Naive thymus-derived CD4-positive, alpha-beta T cell (primary cell): ENCODE results near the gene PPP2R5A. TPM values are rescaled to one million over a fixed set of nuclear protein-coding genes. Genes with fewer than 3 reads are reported as not detected.

Experiments used
- ATAC-seq: fragments of 150-1000 bp; cut with Tn5 transposase; 2 replicates; pipeline ENCODE4 v1.10.0; 2021; ENCODE audit warnings: mild to moderate bottlenecking, moderate library complexity
- CTCF ChIA-PET: fragments of 350-600 bp; sonication (Branson Sonifier 250); formaldehyde crosslinking; loops from one replicate; lab custom pipeline; 2021; ENCODE audit warnings: antibody characterized with exemption; lab: Charles Lee
- POLR2A ChIA-PET: fragments of 350-600 bp; sonication (Branson Sonifier 250); formaldehyde crosslinking; loops from one replicate; lab custom pipeline; 2021; ENCODE audit warnings: antibody characterized with exemption, inconsistent platforms; lab: Charles Lee
- DNase-seq, 9 donors: peaks; one replicate each; pipeline versions ENCODE4 v3.0.0 to v3.0.0-alpha.2; 2020 to 2022; ENCODE audit warnings: mixed read lengths in 1 of 9
- H3K27ac ChIP-seq: one replicate; pipeline ENCODE4 v1.7.0; 2013; ENCODE audit warnings: mild to moderate bottlenecking, low read depth, low read length, moderate library complexity
- H3K27me3 ChIP-seq, 2 donors: one replicate each; pipeline ENCODE4 v1.7.0; 2013; ENCODE audit warnings: low read length in 2 of 2, mild to moderate bottlenecking in 2 of 2, moderate library complexity in 2 of 2; ENCODE audit not compliant: control insufficient read depth in 2 of 2, insufficient read depth in 2 of 2
- H3K36me3 ChIP-seq, 3 experiments: 1 replicate in 2 of 3; 2 replicates in 1 of 3; pipeline ENCODE4 v1.7.0; 2013; ENCODE audit warnings: low read length in 3 of 3, mild to moderate bottlenecking in 3 of 3, moderate library complexity in 1 of 3; ENCODE audit not compliant: insufficient read depth in 3 of 3, control insufficient read depth in 2 of 3
- H3K4me1 ChIP-seq, 2 donors: one replicate each; pipeline ENCODE4 v1.7.0; 2013; ENCODE audit warnings: low read length in 2 of 2, mild to moderate bottlenecking in 2 of 2, moderate library complexity in 1 of 2; ENCODE audit not compliant: control insufficient read depth in 2 of 2, insufficient read depth in 2 of 2
- H3K4me3 ChIP-seq: 2 replicates; pipeline ENCODE4 v1.7.0; 2013; ENCODE audit warnings: mild to moderate bottlenecking, low read length
- H3K9me3 ChIP-seq, 3 experiments: 1 replicate in 2 of 3; 2 replicates in 1 of 3; pipeline ENCODE4 v1.7.0; 2013; ENCODE audit warnings: low read length in 3 of 3; ENCODE audit not compliant: control insufficient read depth in 2 of 3
- H3K27ac Mint-ChIP-seq, 9 donors: one replicate each; pipeline ENCODE4 v1.8.0; 2020 to 2022; ENCODE audit warnings: mixed read lengths in 9 of 9, mild to moderate bottlenecking in 8 of 9, moderate library complexity in 5 of 9, inconsistent platforms in 2 of 9
- H3K27me3 Mint-ChIP-seq, 5 donors: one replicate each; pipeline ENCODE4 v1.8.0; 2021 to 2022; ENCODE audit warnings: mixed read lengths in 5 of 5, mild to moderate bottlenecking in 1 of 5
- H3K36me3 Mint-ChIP-seq, 5 donors: one replicate each; pipeline ENCODE4 v1.8.0; 2020 to 2022; ENCODE audit warnings: mixed read lengths in 5 of 5, mild to moderate bottlenecking in 3 of 5, inconsistent platforms in 1 of 5
- H3K4me1 Mint-ChIP-seq, 7 donors: one replicate each; pipeline ENCODE4 v1.8.0; 2020 to 2022; ENCODE audit warnings: mixed read lengths in 7 of 7, mild to moderate bottlenecking in 3 of 7, inconsistent platforms in 1 of 7
- H3K4me3 Mint-ChIP-seq, 10 donors: one replicate each; pipeline ENCODE4 v1.8.0; 2020 to 2022; ENCODE audit warnings: mild to moderate bottlenecking in 10 of 10, mixed read lengths in 10 of 10, moderate library complexity in 6 of 10, inconsistent platforms in 2 of 10
- H3K9me3 Mint-ChIP-seq, 11 donors: one replicate each; pipeline ENCODE4 v1.8.0; 2020 to 2022; ENCODE audit warnings: mixed read lengths in 11 of 11, mild to moderate bottlenecking in 4 of 11, inconsistent platforms in 1 of 11, moderate library complexity in 1 of 11
- intact Hi-C, 2 donors: fragments of 100-400 bp; cut with micrococcal nuclease; formaldehyde crosslinking; loops; one replicate each; pipeline ENCODE4 v1.15.1; 2023
- polyA plus RNA-seq, 2 donors: library from polyadenylated mRNA; unstranded; fragments of 300-500 nt; fragmentation: Illumina TruSeq; gene quantifications; one replicate each; pipeline ENCODE4 v1.2.3, GENCODE V29; 2021
- total RNA-seq, 6 experiments: library from RNA in 5 of 6; stranded (reverse) in 5 of 6; gene quantifications; 1 replicate in 5 of 6; 2 replicates in 1 of 6; pipeline ENCODE4 v1.2.3 and lab custom pipeline; 2021 to 2026

Gene PPP2R5A
- total and polyA plus RNA-seq, 7 experiments from 2014 or later = 22.9 to 52.7 (median 47.5) TPM

GRCh38 chr1:212260557-212261355 is 24.5 kb upstream of the PPP2R5A start:
- Mint-ChIP-seq H3K4me3 (peak overlapping the region in 2 of 10 donors; percentile 5 to 12), H3K27ac (peak overlapping the region in 3 of 9 donors; percentile 2 to 65 (median 50))
- POLR2A ChIA-PET = no interaction called here

GRCh38 chr1:212261361-212261929 is 23.8 kb upstream of the PPP2R5A start:
- Histone ChIP-seq H3K4me3 (no peak overlapping the region), H3K27ac (no peak overlapping the region), H3K36me3 (no peaks in the 10 kb centered on the region), H3K9me3 (no peaks in the 10 kb centered on the region), H3K27me3 (no peaks in the 10 kb centered on the region), H3K4me1 (peaks cover 10% of the 10 kb centered on the region in 2 donors)
- intact Hi-C loops = loop anchor here in 1 of 2 donors (5.0 kb wide), 1 partner anchor 34 kb away; no protein-coding TSS in a partner anchor
- Mint-ChIP-seq H3K4me3 (no peak overlapping the region), H3K4me1 (peaks cover 20 to 47% (median 35%) of the 10 kb centered on the region in 7 donors), H3K9me3 (peaks cover 0 to 5% (median 0%) of the 10 kb centered on the region in 11 donors), H3K36me3 (peaks cover 0 to 8% (median 0%) of the 10 kb centered on the region in 5 donors), H3K27me3 (no peaks in the 10 kb centered on the region), H3K27ac (peak overlapping the region in 3 of 9 donors; percentile 2 to 65 (median 50))
- DNase-seq (no peak), ATAC-seq (no peak)
- POLR2A ChIA-PET = no interaction called here
- CTCF ChIA-PET = no interaction called here

More at GRCh38 chr1:212260557-212261355, 24.5 kb upstream of the PPP2R5A start:
- Histone ChIP-seq H3K4me1 (peaks cover 16 to 17% of the 10 kb centered on the region in 2 donors), H3K4me3 (no peak overlapping the region), H3K27ac (no peak overlapping the region), H3K36me3 (no peaks in the 10 kb centered on the region), H3K27me3 (no peaks in the 10 kb centered on the region), H3K9me3 (no peaks in the 10 kb centered on the region)
- ATAC-seq (peak; percentile 17), DNase-seq (peak in 1 of 9 donors; percentile 16)
- CTCF ChIA-PET = interaction anchor here (0.7 kb wide), 1 partner anchor 177 kb away, joined by 3 read pairs; no protein-coding TSS in a partner anchor
- Mint-ChIP-seq H3K27me3 (no peaks in the 10 kb centered on the region), H3K4me1 (peaks cover 26 to 54% (median 42%) of the 10 kb centered on the region in 7 donors), H3K9me3 (peaks cover 0 to 5% (median 0%) of the 10 kb centered on the region in 11 donors), H3K36me3 (peaks cover 0 to 8% (median 0%) of the 10 kb centered on the region in 5 donors)
- intact Hi-C loops = loop anchor here in 1 of 2 donors (5.0 kb wide), 1 partner anchor 33 kb away; no protein-coding TSS in a partner anchor

GRCh38 chr1:212267017-212267416 is 18.2 kb upstream of the PPP2R5A start:
- H3K4me1 ChIP-seq = no peaks in the 10 kb centered on the region
- Mint-ChIP-seq H3K27me3 (peaks cover 0 to 29% (median 0%) of the 10 kb centered on the region in 5 donors), H3K4me1 (peaks cover 0 to 7% (median 2%) of the 10 kb centered on the region in 7 donors), H3K36me3 (peaks cover 0 to 6% (median 0%) of the 10 kb centered on the region in 5 donors), H3K9me3 (no peaks in the 10 kb centered on the region), H3K4me3 (no peak overlapping the region), H3K27ac (no peak overlapping the region)
- POLR2A ChIA-PET = no interaction called here
- ATAC-seq (no peak), DNase-seq (no peak)
- H3K27ac ChIP-seq = no peak overlapping the region
- no peaks in the 10 kb centered on the region for H3K27me3 ChIP-seq
- no peaks in the 10 kb centered on the region for H3K36me3 ChIP-seq
- no peaks in the 10 kb centered on the region for H3K9me3 ChIP-seq
- H3K4me3 ChIP-seq = no peak overlapping the region
- CTCF ChIA-PET = interaction anchor here (1.3 kb wide), 1 partner anchor 11 kb away, joined by 3 read pairs; no protein-coding TSS in a partner anchor
- intact Hi-C loops = no loop called here

GRCh38 chr1:212267460-212267859 is 17.8 kb upstream of the PPP2R5A start:
- Mint-ChIP-seq H3K4me1 (peaks cover 0 to 6% (median 0%) of the 10 kb centered on the region in 7 donors), H3K36me3 (peaks cover 0 to 6% (median 0%) of the 10 kb centered on the region in 5 donors), H3K27ac (no peak overlapping the region), H3K4me3 (no peak overlapping the region), H3K9me3 (no peaks in the 10 kb centered on the region), H3K27me3 (peaks cover 0 to 29% (median 0%) of the 10 kb centered on the region in 5 donors)
- intact Hi-C loops = no loop called here
- POLR2A ChIA-PET = no interaction called here
- Histone ChIP-seq H3K9me3 (no peaks in the 10 kb centered on the region), H3K27ac (no peak overlapping the region), H3K4me3 (no peak overlapping the region), H3K4me1 (no peaks in the 10 kb centered on the region), H3K36me3 (no peaks in the 10 kb centered on the region), H3K27me3 (no peaks in the 10 kb centered on the region)
- DNase-seq (no peak), ATAC-seq (no peak)
- CTCF ChIA-PET = interaction anchor here (1.3 kb wide), 1 partner anchor 11 kb away, joined by 3 read pairs; no protein-coding TSS in a partner anchor

- intact Hi-C loops = no loop called here
- Mint-ChIP-seq H3K27ac (peak overlapping the region in 1 of 9 donors; percentile 26), H3K27me3 (peaks cover 0 to 29% (median 0%) of the 10 kb centered on the region in 5 donors), H3K36me3 (peaks cover 0 to 6% (median 0%) of the 10 kb centered on the region in 5 donors), H3K9me3 (no peaks in the 10 kb centered on the region), H3K4me1 (peaks cover 0 to 6% (median 0%) of the 10 kb centered on the region in 7 donors), H3K4me3 (no peak overlapping the region)
- Histone ChIP-seq H3K9me3 (no peaks in the 10 kb centered on the region), H3K27ac (no peak overlapping the region), H3K27me3 (no peaks in the 10 kb centered on the region), H3K4me1 (no peaks in the 10 kb centered on the region), H3K36me3 (no peaks in the 10 kb centered on the region), H3K4me3 (no peak overlapping the region)
- ChIA-PET POLR2A (no interaction called here), CTCF (no interaction called here)
- no peak for ATAC-seq
- DNase-seq = no peak
Measured at GRCh38 chr1:212269306-212269705, 15.9 kb upstream of the PPP2R5A start.

GRCh38 chr1:212270564-212270963 is 14.6 kb upstream of the PPP2R5A start:
- ChIA-PET CTCF (no interaction called here), POLR2A (interaction anchor here (0.8 to 1.2 kb wide), 2 partner anchors 13 to 15 kb away, joined by 3 read pairs; no protein-coding TSS in a partner anchor)
- Mint-ChIP-seq H3K4me1 (peaks cover 0 to 6% (median 0%) of the 10 kb centered on the region in 7 donors), H3K9me3 (no peaks in the 10 kb centered on the region), H3K27ac (peak overlapping the region in 1 of 9 donors; percentile 8), H3K36me3 (peaks cover 0 to 6% (median 0%) of the 10 kb centered on the region in 5 donors), H3K27me3 (peaks cover 0 to 29% (median 0%) of the 10 kb centered on the region in 5 donors), H3K4me3 (no peak overlapping the region)
- no peak overlapping the region for H3K4me3 ChIP-seq
- ATAC-seq (no peak), DNase-seq (no peak)
- no peaks in the 10 kb centered on the region for H3K36me3 ChIP-seq
- no peaks in the 10 kb centered on the region for H3K4me1 ChIP-seq
- no peaks in the 10 kb centered on the region for H3K9me3 ChIP-seq
- H3K27me3 ChIP-seq = no peaks in the 10 kb centered on the region
- no peak overlapping the region for H3K27ac ChIP-seq
- intact Hi-C loops = no loop called here
